WTC11 (cell line): Measurements from ENCODE around the gene CHEK2. TPM values are rescaled to one million over a fixed set of nuclear protein-coding genes. Genes with fewer than 3 reads are reported as not detected.

Source experiments
- ATAC-seq: fragments of 200-7000 bp; cut with Tn5 transposase; 2 replicates; pipeline ENCODE4 v1.10.0; 2021; ENCODE audit warnings: mild to moderate bottlenecking, moderate library complexity
- CTCF ChIA-PET: fragments of 300-600 bp; sonication (Branson Sonifier 250); formaldehyde crosslinking; loops from one replicate; lab custom pipeline; 2021; ENCODE audit warnings: antibody characterized with exemption; lab: Charles Lee
- POLR2A ChIA-PET: fragments of 350-600 bp; sonication (Branson Sonifier 250); formaldehyde crosslinking; loops from one replicate; lab custom pipeline; 2021; ENCODE audit warnings: antibody characterized with exemption; lab: Charles Lee
- DNase-seq: peaks from one replicate; pipeline ENCODE4 v3.0.0; 2021; ENCODE audit warnings: low spot score
- H3K27ac Mint-ChIP-seq: 2 replicates; pipeline ENCODE4 v1.8.0; 2021; ENCODE audit warnings: mixed read lengths
- H3K27me3 Mint-ChIP-seq: 2 replicates; pipeline ENCODE4 v1.8.0; 2021; ENCODE audit warnings: low read depth, mild to moderate bottlenecking, moderate library complexity, mixed read lengths
- H3K36me3 Mint-ChIP-seq: 2 replicates; pipeline ENCODE4 v1.8.0; 2021; ENCODE audit warnings: mixed read lengths
- H3K4me1 Mint-ChIP-seq: 2 replicates; pipeline ENCODE4 v1.8.0; 2022; ENCODE audit warnings: mixed read lengths
- H3K4me3 Mint-ChIP-seq: 2 replicates; pipeline ENCODE4 v1.8.0; 2021; ENCODE audit warnings: mild to moderate bottlenecking, moderate library complexity, mixed read lengths
- H3K9me3 Mint-ChIP-seq: 2 replicates; pipeline ENCODE4 v1.8.0; 2021; ENCODE audit warnings: mixed read lengths
- CBFB ChIP-seq: sonication (generic); formaldehyde crosslinking; IDR thresholded peaks from 2 replicates; pipeline ENCODE4 v1.8.1; 2022; ENCODE audit warnings: mild to moderate bottlenecking, low read depth, missing genetic modification reagents
- ESRRA ChIP-seq: sonication (generic); formaldehyde crosslinking; IDR thresholded peaks from 2 replicates; pipeline ENCODE4 v1.8.1; 2022; ENCODE audit warnings: mild to moderate bottlenecking, missing genetic modification reagents, borderline replicate concordance
- FOXJ3 ChIP-seq: sonication (generic); formaldehyde crosslinking; IDR thresholded peaks from 2 replicates; pipeline ENCODE4 v1.9.0; 2021; ENCODE audit warnings: missing genetic modification reagents, mild to moderate bottlenecking, borderline replicate concordance
- GTF2I ChIP-seq: fragments of 250-450 bp; sonication (Bioruptor Pico); conservative IDR thresholded peaks from 2 replicates; pipeline ENCODE4 v1.4.0; 2021; ENCODE audit warnings: mild to moderate bottlenecking
- JAZF1 ChIP-seq: fragments of 250-450 bp; sonication (Bioruptor Pico); IDR thresholded peaks from 2 replicates; pipeline ENCODE4 v1.9.0; 2021; ENCODE audit warnings: moderate library complexity, mild to moderate bottlenecking, inconsistent platforms
- NFATC4 ChIP-seq: fragments of 250-450 bp; sonication (Bioruptor Pico); IDR thresholded peaks from 2 replicates; pipeline ENCODE4 v1.9.0; 2021; ENCODE audit warnings: mild to moderate bottlenecking
- NFE2L1 ChIP-seq: sonication (generic); formaldehyde crosslinking; IDR thresholded peaks from 2 replicates; pipeline ENCODE4 v1.8.1; 2023; ENCODE audit warnings: missing genetic modification reagents
- NFYB ChIP-seq: sonication (generic); formaldehyde crosslinking; conservative IDR thresholded peaks from 2 replicates; pipeline ENCODE4 v1.8.0; 2022; ENCODE audit warnings: low read depth, missing genetic modification reagents
- NR1H2 ChIP-seq: sonication (generic); formaldehyde crosslinking; IDR thresholded peaks from 2 replicates; pipeline ENCODE4 v1.9.0; 2021; ENCODE audit warnings: mild to moderate bottlenecking, moderate library complexity, missing genetic modification reagents
- PRRX2 ChIP-seq: fragments of 250-450 bp; sonication (Bioruptor Pico); IDR thresholded peaks from 2 replicates; pipeline ENCODE4 v1.8.0; 2021; ENCODE audit warnings: mild to moderate bottlenecking
- SP1 ChIP-seq: sonication (generic); formaldehyde crosslinking; conservative IDR thresholded peaks from 2 replicates; pipeline ENCODE4 v1.8.1; 2022; ENCODE audit warnings: missing genetic modification reagents
- TEAD4 ChIP-seq: sonication (generic); formaldehyde crosslinking; IDR thresholded peaks from 2 replicates; pipeline ENCODE4 v1.8.0; 2022; ENCODE audit warnings: mild to moderate bottlenecking, missing genetic modification reagents
- ZNF219 ChIP-seq: sonication (generic); formaldehyde crosslinking; IDR thresholded peaks from 2 replicates; pipeline ENCODE4 v1.8.0; 2023; ENCODE audit warnings: missing genetic modification reagents, mild to moderate bottlenecking, borderline replicate concordance
- ZNF423 ChIP-seq: fragments of 250-450 bp; sonication (Bioruptor Pico); IDR thresholded peaks from 2 replicates; pipeline ENCODE4 v2.1.2; 2022; ENCODE audit warnings: mild to moderate bottlenecking, moderate library complexity
- total RNA-seq: library from RNA; stranded (reverse); gene quantifications from 3 replicates; pipeline ENCODE4 v1.2.3, GENCODE V29; 2021
- TF ChIP-seq, protein P1 (sequence below): sonication (generic); formaldehyde crosslinking; conservative IDR thresholded peaks from 2 replicates; pipeline ENCODE4 v1.8.1; 2023; ENCODE audit warnings: mild to moderate bottlenecking, low read depth, missing genetic modification reagents, moderate library complexity
- TF ChIP-seq, protein P2 (sequence below): sonication (generic); formaldehyde crosslinking; IDR thresholded peaks from 2 replicates; pipeline ENCODE4 v1.8.1; 2022; ENCODE audit warnings: mild to moderate bottlenecking, missing genetic modification reagents, moderate library complexity, borderline replicate concordance
- TF ChIP-seq, protein P3 (sequence below): sonication (generic); formaldehyde crosslinking; IDR thresholded peaks from 2 replicates; pipeline ENCODE4 v1.8.1; 2023; ENCODE audit warnings: mild to moderate bottlenecking, moderate library complexity, missing genetic modification reagents
- TF ChIP-seq, protein P4 (sequence below): sonication (generic); formaldehyde crosslinking; IDR thresholded peaks from 2 replicates; pipeline ENCODE4 v1.8.1; 2023; ENCODE audit warnings: mild to moderate bottlenecking, missing genetic modification reagents, moderate library complexity
- TF ChIP-seq, protein P5 (sequence below): sonication (generic); formaldehyde crosslinking; IDR thresholded peaks from 2 replicates; pipeline ENCODE4 v1.8.0; 2023; ENCODE audit warnings: missing genetic modification reagents
- TF ChIP-seq, protein P6 (sequence below): fragments of 250-450 bp; sonication (Bioruptor Pico); IDR thresholded peaks from 2 replicates; pipeline ENCODE4 v2.1.2; 2022; ENCODE audit warnings: mild to moderate bottlenecking, moderate library complexity
- TF ChIP-seq, protein P7 (sequence below): sonication (generic); formaldehyde crosslinking; conservative IDR thresholded peaks from 2 replicates; pipeline ENCODE4 v1.8.1; 2022; ENCODE audit warnings: mild to moderate bottlenecking, missing genetic modification reagents
- TF ChIP-seq, protein P8 (sequence below): sonication (generic); formaldehyde crosslinking; IDR thresholded peaks from 2 replicates; pipeline ENCODE4 v1.8.0; 2022; ENCODE audit warnings: mild to moderate bottlenecking, missing genetic modification reagents
- TF ChIP-seq, protein P9 (sequence below): sonication (generic); formaldehyde crosslinking; IDR thresholded peaks from 2 replicates; pipeline ENCODE4 v1.8.0; 2022; ENCODE audit warnings: mild to moderate bottlenecking, missing genetic modification reagents

The CHEK2 gene
- total RNA-seq, 1 experiment from 2014 or later, result 124 TPM

DNA sequence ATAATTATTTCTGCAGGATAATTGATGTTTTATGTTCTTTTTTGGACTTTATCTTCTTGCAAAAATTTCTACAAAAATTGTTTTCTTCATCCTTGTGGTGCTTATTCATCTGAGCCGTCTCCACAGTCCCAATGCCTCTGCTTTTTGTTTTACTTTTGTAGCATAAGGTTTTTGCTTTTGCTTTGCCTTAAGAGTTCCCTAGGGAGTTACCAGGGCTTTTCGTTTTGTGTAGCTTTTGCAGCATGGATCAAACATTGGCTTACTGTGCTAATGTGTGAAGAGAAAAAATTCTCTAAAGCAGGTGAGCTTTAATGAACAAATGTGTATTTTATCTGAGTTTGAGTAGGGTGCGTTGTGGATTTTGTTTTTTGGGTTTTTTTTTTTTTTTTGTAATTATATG is 47.0 kb upstream of the CHEK2 start (continued):
- TF ChIP-seq, protein P1, sequence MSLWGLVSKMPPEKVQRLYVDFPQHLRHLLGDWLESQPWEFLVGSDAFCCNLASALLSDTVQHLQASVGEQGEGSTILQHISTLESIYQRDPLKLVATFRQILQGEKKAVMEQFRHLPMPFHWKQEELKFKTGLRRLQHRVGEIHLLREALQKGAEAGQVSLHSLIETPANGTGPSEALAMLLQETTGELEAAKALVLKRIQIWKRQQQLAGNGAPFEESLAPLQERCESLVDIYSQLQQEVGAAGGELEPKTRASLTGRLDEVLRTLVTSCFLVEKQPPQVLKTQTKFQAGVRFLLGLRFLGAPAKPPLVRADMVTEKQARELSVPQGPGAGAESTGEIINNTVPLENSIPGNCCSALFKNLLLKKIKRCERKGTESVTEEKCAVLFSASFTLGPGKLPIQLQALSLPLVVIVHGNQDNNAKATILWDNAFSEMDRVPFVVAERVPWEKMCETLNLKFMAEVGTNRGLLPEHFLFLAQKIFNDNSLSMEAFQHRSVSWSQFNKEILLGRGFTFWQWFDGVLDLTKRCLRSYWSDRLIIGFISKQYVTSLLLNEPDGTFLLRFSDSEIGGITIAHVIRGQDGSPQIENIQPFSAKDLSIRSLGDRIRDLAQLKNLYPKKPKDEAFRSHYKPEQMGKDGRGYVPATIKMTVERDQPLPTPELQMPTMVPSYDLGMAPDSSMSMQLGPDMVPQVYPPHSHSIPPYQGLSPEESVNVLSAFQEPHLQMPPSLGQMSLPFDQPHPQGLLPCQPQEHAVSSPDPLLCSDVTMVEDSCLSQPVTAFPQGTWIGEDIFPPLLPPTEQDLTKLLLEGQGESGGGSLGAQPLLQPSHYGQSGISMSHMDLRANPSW (CRISPR knock-in tag), result no peak
- TF ChIP-seq TEAD4 (CRISPR knock-in tag) (no peak), NFE2L1 (CRISPR knock-in tag) (no peak), NFATC4 (CRISPR knock-in tag) (no peak), SP1 (CRISPR knock-in tag) (no peak), ZNF423 (no peak), PRRX2 (CRISPR knock-in tag) (no peak), NFYB (CRISPR knock-in tag) (no peak), GTF2I (CRISPR knock-in tag) (no peak)
- TF ChIP-seq, protein P2, sequence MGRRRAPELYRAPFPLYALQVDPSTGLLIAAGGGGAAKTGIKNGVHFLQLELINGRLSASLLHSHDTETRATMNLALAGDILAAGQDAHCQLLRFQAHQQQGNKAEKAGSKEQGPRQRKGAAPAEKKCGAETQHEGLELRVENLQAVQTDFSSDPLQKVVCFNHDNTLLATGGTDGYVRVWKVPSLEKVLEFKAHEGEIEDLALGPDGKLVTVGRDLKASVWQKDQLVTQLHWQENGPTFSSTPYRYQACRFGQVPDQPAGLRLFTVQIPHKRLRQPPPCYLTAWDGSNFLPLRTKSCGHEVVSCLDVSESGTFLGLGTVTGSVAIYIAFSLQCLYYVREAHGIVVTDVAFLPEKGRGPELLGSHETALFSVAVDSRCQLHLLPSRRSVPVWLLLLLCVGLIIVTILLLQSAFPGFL (CRISPR knock-in tag), result no peak

DNA sequence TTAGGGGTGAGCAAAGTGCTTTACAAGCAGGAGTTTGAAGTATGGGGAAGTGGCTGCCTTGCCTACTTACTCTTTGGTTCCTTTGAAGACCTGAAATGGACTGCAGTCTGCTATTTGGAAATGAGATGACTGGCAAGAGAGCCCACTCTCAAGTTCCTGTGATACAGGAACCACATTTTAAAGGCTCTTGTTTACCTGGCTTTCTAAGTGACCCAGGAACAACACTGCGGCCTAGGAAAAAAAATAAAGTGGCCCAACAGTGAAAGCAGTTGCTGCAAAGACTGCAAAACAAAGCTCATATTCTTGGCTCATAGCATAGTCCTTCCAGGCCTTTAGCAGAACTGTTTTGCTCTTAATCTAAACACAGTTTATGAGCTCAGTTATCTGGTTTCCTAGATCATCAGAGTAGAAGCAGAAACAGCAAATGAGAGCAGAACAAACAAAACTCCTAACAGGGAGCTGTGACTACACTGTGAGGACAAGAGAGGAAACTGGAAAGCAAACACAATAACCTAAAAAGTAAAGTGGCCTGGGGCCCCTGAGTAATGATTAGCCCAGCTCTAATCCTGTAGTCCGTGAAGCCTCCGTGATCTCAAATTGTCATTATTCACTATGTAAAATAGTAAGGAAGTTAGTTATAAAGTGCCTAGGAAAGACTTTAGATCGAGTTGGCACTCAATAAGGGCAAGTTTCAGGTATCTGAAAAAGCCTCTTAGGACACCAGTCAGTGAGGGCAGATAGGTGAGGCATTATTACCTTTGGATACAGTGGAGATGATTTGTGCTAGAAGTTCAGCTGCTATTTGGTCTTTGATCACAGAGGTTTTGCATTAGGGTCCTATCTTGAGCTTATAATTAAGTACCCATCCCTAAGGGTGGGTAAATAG is 42.4 kb upstream of the CHEK2 start:
- H3K4me1 Mint-ChIP-seq, result no peaks in the 10 kb centered on the region
- POLR2A ChIA-PET, result no interaction called here
- H3K9me3 Mint-ChIP-seq, result no peaks in the 10 kb centered on the region
- DNase-seq (no peak), ATAC-seq (no peak)
- no peak overlapping the region for H3K27ac Mint-ChIP-seq
- CTCF ChIA-PET, result no interaction called here
- H3K36me3 Mint-ChIP-seq, result peaks cover 62% of the 10 kb centered on the region
- TF ChIP-seq FOXJ3 (CRISPR knock-in tag) (no peak), ZNF219 (CRISPR knock-in tag) (no peak), CBFB (no peak), JAZF1 (CRISPR knock-in tag) (no peak), NR1H2 (CRISPR knock-in tag) (no peak), ZNF423 (no peak), ESRRA (no peak)
- TF ChIP-seq, protein P3, sequence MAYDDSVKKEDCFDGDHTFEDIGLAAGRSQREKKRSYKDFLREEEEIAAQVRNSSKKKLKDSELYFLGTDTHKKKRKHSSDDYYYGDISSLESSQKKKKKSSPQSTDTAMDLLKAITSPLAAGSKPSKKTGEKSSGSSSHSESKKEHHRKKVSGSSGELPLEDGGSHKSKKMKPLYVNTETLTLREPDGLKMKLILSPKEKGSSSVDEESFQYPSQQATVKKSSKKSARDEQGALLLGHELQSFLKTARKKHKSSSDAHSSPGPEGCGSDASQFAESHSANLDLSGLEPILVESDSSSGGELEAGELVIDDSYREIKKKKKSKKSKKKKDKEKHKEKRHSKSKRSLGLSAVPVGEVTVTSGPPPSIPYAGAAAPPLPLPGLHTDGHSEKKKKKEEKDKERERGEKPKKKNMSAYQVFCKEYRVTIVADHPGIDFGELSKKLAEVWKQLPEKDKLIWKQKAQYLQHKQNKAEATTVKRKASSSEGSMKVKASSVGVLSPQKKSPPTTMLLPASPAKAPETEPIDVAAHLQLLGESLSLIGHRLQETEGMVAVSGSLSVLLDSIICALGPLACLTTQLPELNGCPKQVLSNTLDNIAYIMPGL (CRISPR knock-in tag), result no peak
- TF ChIP-seq, protein P4, sequence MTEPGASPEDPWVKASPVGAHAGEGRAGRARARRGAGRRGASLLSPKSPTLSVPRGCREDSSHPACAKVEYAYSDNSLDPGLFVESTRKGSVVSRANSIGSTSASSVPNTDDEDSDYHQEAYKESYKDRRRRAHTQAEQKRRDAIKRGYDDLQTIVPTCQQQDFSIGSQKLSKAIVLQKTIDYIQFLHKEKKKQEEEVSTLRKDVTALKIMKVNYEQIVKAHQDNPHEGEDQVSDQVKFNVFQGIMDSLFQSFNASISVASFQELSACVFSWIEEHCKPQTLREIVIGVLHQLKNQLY (CRISPR knock-in tag), result no peak
- TF ChIP-seq, protein P5, sequence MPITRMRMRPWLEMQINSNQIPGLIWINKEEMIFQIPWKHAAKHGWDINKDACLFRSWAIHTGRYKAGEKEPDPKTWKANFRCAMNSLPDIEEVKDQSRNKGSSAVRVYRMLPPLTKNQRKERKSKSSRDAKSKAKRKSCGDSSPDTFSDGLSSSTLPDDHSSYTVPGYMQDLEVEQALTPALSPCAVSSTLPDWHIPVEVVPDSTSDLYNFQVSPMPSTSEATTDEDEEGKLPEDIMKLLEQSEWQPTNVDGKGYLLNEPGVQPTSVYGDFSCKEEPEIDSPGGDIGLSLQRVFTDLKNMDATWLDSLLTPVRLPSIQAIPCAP (CRISPR knock-in tag), result no peak
- TF ChIP-seq, protein P6, sequence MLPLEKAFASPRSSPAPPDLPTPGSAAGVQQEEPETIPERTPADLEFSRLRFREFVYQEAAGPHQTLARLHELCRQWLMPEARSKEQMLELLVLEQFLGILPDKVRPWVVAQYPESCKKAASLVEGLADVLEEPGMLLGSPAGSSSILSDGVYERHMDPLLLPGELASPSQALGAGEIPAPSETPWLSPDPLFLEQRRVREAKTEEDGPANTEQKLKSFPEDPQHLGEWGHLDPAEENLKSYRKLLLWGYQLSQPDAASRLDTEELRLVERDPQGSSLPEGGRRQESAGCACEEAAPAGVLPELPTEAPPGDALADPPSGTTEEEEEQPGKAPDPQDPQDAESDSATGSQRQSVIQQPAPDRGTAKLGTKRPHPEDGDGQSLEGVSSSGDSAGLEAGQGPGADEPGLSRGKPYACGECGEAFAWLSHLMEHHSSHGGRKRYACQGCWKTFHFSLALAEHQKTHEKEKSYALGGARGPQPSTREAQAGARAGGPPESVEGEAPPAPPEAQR, result no peak
- TF ChIP-seq, protein P7, sequence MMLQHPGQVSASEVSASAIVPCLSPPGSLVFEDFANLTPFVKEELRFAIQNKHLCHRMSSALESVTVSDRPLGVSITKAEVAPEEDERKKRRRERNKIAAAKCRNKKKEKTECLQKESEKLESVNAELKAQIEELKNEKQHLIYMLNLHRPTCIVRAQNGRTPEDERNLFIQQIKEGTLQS (CRISPR knock-in tag), result no peak
- TF ChIP-seq, protein P8, sequence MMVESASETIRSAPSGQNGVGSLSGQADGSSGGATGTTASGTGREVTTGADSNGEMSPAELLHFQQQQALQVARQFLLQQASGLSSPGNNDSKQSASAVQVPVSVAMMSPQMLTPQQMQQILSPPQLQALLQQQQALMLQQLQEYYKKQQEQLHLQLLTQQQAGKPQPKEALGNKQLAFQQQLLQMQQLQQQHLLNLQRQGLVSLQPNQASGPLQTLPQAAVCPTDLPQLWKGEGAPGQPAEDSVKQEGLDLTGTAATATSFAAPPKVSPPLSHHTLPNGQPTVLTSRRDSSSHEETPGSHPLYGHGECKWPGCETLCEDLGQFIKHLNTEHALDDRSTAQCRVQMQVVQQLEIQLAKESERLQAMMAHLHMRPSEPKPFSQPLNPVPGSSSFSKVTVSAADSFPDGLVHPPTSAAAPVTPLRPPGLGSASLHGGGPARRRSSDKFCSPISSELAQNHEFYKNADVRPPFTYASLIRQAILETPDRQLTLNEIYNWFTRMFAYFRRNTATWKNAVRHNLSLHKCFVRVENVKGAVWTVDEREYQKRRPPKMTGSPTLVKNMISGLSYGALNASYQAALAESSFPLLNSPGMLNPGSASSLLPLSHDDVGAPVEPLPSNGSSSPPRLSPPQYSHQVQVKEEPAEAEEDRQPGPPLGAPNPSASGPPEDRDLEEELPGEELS (CRISPR knock-in tag), result no peak
- TF ChIP-seq, protein P9, sequence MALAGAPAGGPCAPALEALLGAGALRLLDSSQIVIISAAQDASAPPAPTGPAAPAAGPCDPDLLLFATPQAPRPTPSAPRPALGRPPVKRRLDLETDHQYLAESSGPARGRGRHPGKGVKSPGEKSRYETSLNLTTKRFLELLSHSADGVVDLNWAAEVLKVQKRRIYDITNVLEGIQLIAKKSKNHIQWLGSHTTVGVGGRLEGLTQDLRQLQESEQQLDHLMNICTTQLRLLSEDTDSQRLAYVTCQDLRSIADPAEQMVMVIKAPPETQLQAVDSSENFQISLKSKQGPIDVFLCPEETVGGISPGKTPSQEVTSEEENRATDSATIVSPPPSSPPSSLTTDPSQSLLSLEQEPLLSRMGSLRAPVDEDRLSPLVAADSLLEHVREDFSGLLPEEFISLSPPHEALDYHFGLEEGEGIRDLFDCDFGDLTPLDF (CRISPR knock-in tag), result no peak
- H3K4me3 Mint-ChIP-seq, result no peak overlapping the region
- no peaks in the 10 kb centered on the region for H3K27me3 Mint-ChIP-seq
